Skin epidermis (tissue), 12 donors: Measurements from ENCODE around the gene ARSG.
A peak's percentile ranks its signal among the peaks of the same experiment; 100 is the strongest.
"Not testable (repeated sequence)": the region's sequence is repeated elsewhere in the genome, so short reads cannot be mapped to it uniquely, and the experiment has no call there.

Experiments used
- H3K27ac ChIP-seq, 21 experiments: fragments of 200-600 bp; sonication (generic) in 11 of 21; one replicate each; pipeline ENCODE4 v1.5.0; 2020; ENCODE audit warnings: mild to moderate bottlenecking in 3 of 21, inconsistent platforms in 2 of 21, moderate library complexity in 2 of 21
- H3K4me3 ChIP-seq, 7 experiments: fragments of 200-600 bp; sonication (generic) in 2 of 7; one replicate each; pipeline ENCODE4 v1.5.0; 2020; ENCODE audit warnings: inconsistent platforms in 2 of 7, mild to moderate bottlenecking in 2 of 7, moderate library complexity in 1 of 7

The ARSG gene

GRCh38 chr17:68299817-68300216 is 8.5 kb downstream of the ARSG start:
- no peak overlapping the region for H3K27ac ChIP-seq

GRCh38 chr17:68301438-68301959 is 10.2 kb downstream of the ARSG start:
- Histone ChIP-seq H3K4me3 (no peak overlapping the region), H3K27ac (peak overlapping the region in 1 of 21 experiments; percentile 1)

More at GRCh38 chr17:68299817-68300216, 8.5 kb downstream of the ARSG start:
- no peak overlapping the region for H3K4me3 ChIP-seq

GRCh38 chr17:68302066-68302564 is 10.8 kb downstream of the ARSG start:
- Histone ChIP-seq H3K27ac (peak overlapping the region in 1 of 21 experiments; percentile 6), H3K4me3 (no peak overlapping the region)

GRCh38 chr17:68302666-68303065 is 11.4 kb downstream of the ARSG start:
- H3K27ac ChIP-seq, result peak overlapping the region in 1 of 21 experiments; percentile 6
- H3K4me3 ChIP-seq, result no peak overlapping the region

- Histone ChIP-seq H3K27ac (no peak overlapping the region), H3K4me3 (no peak overlapping the region)
Measured at GRCh38 chr17:68304706-68305105, 13.4 kb downstream of the ARSG start.

GRCh38 chr17:68305142-68305541 is 13.8 kb downstream of the ARSG start:
- Histone ChIP-seq H3K27ac (peak overlapping the region in 2 of 21 experiments; percentile 14 to 42), H3K4me3 (no peak overlapping the region)

GRCh38 chr17:68306819-68307218 is 15.5 kb downstream of the ARSG start:
- no peak overlapping the region for H3K27ac ChIP-seq
- H3K4me3 ChIP-seq, result no peak overlapping the region

- no peak overlapping the region for H3K4me3 ChIP-seq
- H3K27ac ChIP-seq, result no peak overlapping the region
Measured at GRCh38 chr17:68307443-68307842, 16.1 kb downstream of the ARSG start.

- not testable (repeated sequence) for H3K4me3 ChIP-seq, H3K27ac ChIP-seq
Measured at GRCh38 chr17:68308486-68308885, 17.2 kb downstream of the ARSG start.

- H3K27ac ChIP-seq, H3K4me3 ChIP-seq: not testable (repeated sequence)
Measured at GRCh38 chr17:68309066-68309670, 17.9 kb downstream of the ARSG start.

- H3K4me3 ChIP-seq, result no peak overlapping the region
- no peak overlapping the region for H3K27ac ChIP-seq
Measured at GRCh38 chr17:68310152-68310551, 18.9 kb downstream of the ARSG start.

- Histone ChIP-seq H3K27ac (peak overlapping the region in 11 of 21 experiments; percentile 11 to 64 (median 40)), H3K4me3 (no peak overlapping the region)
Measured at GRCh38 chr17:68314916-68315535, 23.7 kb downstream of the ARSG start.

- peak overlapping the region in 1 of 21 experiments; percentile 49 for H3K27ac ChIP-seq
- H3K4me3 ChIP-seq, result no peak overlapping the region
Measured at GRCh38 chr17:68315930-68316329, 24.6 kb downstream of the ARSG start.

GRCh38 chr17:68317458-68317857 is 26.2 kb downstream of the ARSG start:
- Histone ChIP-seq H3K27ac (no peak overlapping the region), H3K4me3 (no peak overlapping the region)

GRCh38 chr17:68318103-68318991 is 27.1 kb downstream of the ARSG start:
- no peak overlapping the region for H3K27ac ChIP-seq

GRCh38 chr17:68319410-68320162 is 28.3 kb downstream of the ARSG start:
- Histone ChIP-seq H3K4me3 (no peak overlapping the region), H3K27ac (no peak overlapping the region)

More at GRCh38 chr17:68318103-68318991, 27.1 kb downstream of the ARSG start:
- H3K4me3 ChIP-seq, result no peak overlapping the region

GRCh38 chr17:68320311-68320865 is 29.1 kb downstream of the ARSG start:
- H3K4me3 ChIP-seq, result no peak overlapping the region
- H3K27ac ChIP-seq, result no peak overlapping the region

GRCh38 chr17:68320943-68321555 is 29.8 kb downstream of the ARSG start:
- Histone ChIP-seq H3K4me3 (no peak overlapping the region), H3K27ac (no peak overlapping the region)

GRCh38 chr17:68321556-68321954 is 30.3 kb downstream of the ARSG start:
- H3K27ac ChIP-seq, result no peak overlapping the region
- no peak overlapping the region for H3K4me3 ChIP-seq
